Measurements from ENCODE around the gene C19orf81.
A peak's percentile ranks its signal among the peaks of the same experiment; 100 is the strongest.

The C19orf81 gene

DNA sequence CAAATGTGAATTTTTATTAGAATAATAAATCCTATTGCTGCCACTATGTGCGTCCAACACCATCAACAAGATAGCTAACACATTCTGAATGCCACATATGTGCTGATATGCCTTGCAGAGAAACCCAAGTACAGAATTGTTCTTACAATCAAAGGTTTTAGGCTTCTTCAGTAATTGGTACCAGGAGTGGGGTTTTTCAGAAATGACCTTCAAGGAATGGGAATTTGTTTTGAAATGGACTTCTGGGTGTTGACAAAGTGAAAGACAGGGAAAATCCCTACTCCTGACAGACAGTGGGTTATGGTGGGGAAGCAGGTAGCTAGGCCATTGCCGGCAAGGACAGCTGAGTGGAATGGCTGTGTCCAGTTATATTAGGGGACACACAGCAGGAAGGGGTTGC is 15.3 kb upstream of the C19orf81 start:
- H3K9me3 ChIP-seq (ENCODE audit: control insufficient read depth, insufficient read depth, low read depth, low read length) = no peaks in the 10 kb centered on the region
- TF ChIP-seq, protein P1, sequence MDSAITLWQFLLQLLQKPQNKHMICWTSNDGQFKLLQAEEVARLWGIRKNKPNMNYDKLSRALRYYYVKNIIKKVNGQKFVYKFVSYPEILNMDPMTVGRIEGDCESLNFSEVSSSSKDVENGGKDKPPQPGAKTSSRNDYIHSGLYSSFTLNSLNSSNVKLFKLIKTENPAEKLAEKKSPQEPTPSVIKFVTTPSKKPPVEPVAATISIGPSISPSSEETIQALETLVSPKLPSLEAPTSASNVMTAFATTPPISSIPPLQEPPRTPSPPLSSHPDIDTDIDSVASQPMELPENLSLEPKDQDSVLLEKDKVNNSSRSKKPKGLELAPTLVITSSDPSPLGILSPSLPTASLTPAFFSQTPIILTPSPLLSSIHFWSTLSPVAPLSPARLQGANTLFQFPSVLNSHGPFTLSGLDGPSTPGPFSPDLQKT (IDR thresholded peaks at IDR 0.05; ENCODE audit: borderline replicate concordance, low read depth, low read length) = no peak
- TF ChIP-seq, protein P2, sequence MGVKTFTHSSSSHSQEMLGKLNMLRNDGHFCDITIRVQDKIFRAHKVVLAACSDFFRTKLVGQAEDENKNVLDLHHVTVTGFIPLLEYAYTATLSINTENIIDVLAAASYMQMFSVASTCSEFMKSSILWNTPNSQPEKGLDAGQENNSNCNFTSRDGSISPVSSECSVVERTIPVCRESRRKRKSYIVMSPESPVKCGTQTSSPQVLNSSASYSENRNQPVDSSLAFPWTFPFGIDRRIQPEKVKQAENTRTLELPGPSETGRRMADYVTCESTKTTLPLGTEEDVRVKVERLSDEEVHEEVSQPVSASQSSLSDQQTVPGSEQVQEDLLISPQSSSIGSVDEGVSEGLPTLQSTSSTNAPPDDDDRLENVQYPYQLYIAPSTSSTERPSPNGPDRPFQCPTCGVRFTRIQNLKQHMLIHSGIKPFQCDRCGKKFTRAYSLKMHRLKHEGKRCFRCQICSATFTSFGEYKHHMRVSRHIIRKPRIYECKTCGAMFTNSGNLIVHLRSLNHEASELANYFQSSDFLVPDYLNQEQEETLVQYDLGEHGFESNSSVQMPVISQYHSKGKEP (tag by site-specific recombination; IDR thresholded peaks at IDR 0.05) = no peak
- TF ChIP-seq KLF9 (tag by site-specific recombination; IDR thresholded peaks at IDR 0.05; ENCODE audit: low read depth) (no peak), HOXA7 (CRISPR knock-in tag; IDR thresholded peaks at IDR 0.05; ENCODE audit: borderline replicate concordance) (no peak), SETDB1 (IDR thresholded peaks at IDR 0.05; ENCODE audit: insufficient read length, low read length) (peak; percentile 65), ZNF707 (tag by site-specific recombination; IDR thresholded peaks at IDR 0.05) (peak; percentile 96), ZNF544 (tag by site-specific recombination; IDR thresholded peaks at IDR 0.05) (no peak), ZNF221 (tag by site-specific recombination; IDR thresholded peaks at IDR 0.05; ENCODE audit: borderline replicate concordance) (no peak), ZNF354C (tag by site-specific recombination; IDR thresholded peaks at IDR 0.05; ENCODE audit: borderline replicate concordance, low read depth) (no peak)
- TF ChIP-seq, protein P3, sequence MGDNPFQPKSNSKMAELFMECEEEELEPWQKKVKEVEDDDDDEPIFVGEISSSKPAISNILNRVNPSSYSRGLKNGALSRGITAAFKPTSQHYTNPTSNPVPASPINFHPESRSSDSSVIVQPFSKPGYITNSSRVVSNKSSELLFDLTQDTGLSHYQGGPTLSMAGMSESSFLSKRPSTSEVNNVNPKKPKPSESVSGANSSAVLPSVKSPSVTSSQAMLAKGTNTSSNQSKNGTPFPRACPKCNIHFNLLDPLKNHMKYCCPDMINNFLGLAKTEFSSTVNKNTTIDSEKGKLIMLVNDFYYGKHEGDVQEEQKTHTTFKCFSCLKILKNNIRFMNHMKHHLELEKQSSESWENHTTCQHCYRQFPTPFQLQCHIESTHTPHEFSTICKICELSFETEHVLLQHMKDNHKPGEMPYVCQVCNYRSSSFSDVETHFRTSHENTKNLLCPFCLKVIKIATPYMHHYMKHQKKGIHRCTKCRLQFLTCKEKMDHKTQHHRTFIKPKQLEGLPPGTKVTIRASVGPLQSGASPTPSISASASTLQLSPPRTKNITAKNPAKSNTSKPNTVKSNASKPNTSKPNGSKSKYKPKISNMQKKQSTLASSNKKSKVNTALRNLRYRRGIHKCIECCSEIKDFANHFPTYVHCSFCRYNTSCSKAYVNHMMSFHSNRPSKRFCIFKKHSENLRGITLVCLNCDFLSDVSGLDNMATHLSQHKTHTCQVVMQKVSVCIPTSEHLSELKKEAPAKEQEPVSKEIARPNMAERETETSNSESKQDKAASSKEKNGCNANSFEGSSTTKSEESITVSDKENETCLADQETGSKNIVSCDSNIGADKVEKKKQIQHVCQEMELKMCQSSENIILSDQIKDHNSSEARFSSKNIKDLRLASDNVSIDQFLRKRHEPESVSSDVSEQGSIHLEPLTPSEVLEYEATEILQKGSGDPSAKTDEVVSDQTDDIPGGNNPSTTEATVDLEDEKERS (tag by site-specific recombination; IDR thresholded peaks at IDR 0.05) = peak; percentile 67; the same call in 1 of the 2 replicates
- H3K27ac ChIP-seq (ENCODE audit: extremely low read depth, low read depth, low read length) = no peak overlapping the region
- ChIA-PET CTCF (no interaction called here), POLR2A (no interaction called here)
- no peaks in the 10 kb centered on the region for H3K4me1 ChIP-seq (ENCODE audit: control insufficient read depth, insufficient read depth, low read length)
- H3K36me3 ChIP-seq (ENCODE audit: control insufficient read depth in 2 of 2, insufficient read depth in 1 of 2, low read length in 2 of 2) = no peaks in the 10 kb centered on the region
- H3K4me3 ChIP-seq (ENCODE audit: low read depth, low read length) = no peak overlapping the region

DNA sequence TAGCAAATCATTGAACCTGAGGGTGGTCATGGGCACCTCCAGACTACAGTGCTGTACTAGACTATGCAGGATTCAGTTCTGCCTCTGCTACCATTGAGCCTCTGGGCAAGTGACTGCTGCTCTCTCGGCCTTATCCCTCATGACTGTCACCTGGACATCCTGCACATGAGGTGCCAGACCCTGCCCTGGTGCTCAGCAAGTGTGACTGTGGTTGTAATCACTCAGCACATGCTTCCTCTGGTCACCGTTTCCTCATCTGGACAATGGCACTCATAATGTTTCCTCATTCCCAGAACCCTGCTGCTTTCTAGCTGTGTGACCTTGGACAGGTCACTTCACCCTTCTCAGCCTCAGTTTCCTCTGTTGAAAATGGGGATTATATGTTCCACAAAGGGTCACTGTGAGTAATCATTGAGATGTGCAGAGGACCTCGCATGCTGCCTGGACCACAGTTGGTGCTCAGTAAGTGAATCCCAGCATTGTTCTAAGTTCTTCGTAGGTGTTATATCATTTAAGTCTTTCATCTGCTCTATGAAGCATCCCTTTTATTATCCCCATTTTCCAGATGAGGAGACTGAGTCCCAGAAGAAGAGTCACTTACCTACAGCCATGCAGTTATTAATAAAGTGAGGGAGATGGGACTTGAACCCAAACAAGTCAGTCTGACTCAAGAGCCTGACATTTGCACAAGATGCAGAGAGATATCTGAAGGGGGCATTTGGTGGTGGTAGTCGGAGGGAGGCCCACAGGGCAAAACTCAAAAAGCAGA is 12.7 kb upstream of the C19orf81 start:
- Histone ChIP-seq H3K36me3 (ENCODE audit: control insufficient read depth in 2 of 2, insufficient read depth in 1 of 2, low read length in 2 of 2) (no peaks in the 10 kb centered on the region), H3K4me1 (ENCODE audit: control insufficient read depth, insufficient read depth, low read length) (no peaks in the 10 kb centered on the region), H3K4me3 (ENCODE audit: low read depth, low read length) (no peak overlapping the region), H3K9me3 (ENCODE audit: control insufficient read depth, insufficient read depth, low read depth, low read length) (no peaks in the 10 kb centered on the region), H3K27ac (ENCODE audit: extremely low read depth, low read depth, low read length) (no peak overlapping the region)
- TF ChIP-seq ZNF274 (IDR thresholded peaks at IDR 0.05; ENCODE audit: low read length) = no peak
- no peak for TF ChIP-seq ZNF274 (tag by site-specific recombination; IDR thresholded peaks at IDR 0.05; ENCODE audit: borderline replicate concordance)
- TF ChIP-seq, protein P1 (IDR thresholded peaks at IDR 0.05; ENCODE audit: borderline replicate concordance, low read depth, low read length) = no peak
- no peak for TF ChIP-seq ZNF426 (tag by site-specific recombination; IDR thresholded peaks at IDR 0.05)
- no peak for TF ChIP-seq ZNF521 (tag by site-specific recombination; IDR thresholded peaks at IDR 0.05)
- TF ChIP-seq MZF1 (tag by site-specific recombination; IDR thresholded peaks at IDR 0.05; ENCODE audit: borderline replicate concordance) = no peak
- no peak for TF ChIP-seq ZSCAN16 (tag by site-specific recombination; IDR thresholded peaks at IDR 0.05)
- ChIA-PET POLR2A (no interaction called here), CTCF (no interaction called here)
